NCI-H128 (cell line): Measurements from ENCODE around the gene SFXN2.
"Not testable (repeated sequence)": the region's sequence is repeated elsewhere in the genome, so short reads cannot be mapped to it uniquely, and the experiment has no call there.

ENCODE experiments used
- DNase-seq: peaks from one replicate; lab custom pipeline; 2025; ENCODE audit not compliant: unreplicated experiment; lab: John Stamatoyannopoulos, UW

SFXN2 gene

DNA sequence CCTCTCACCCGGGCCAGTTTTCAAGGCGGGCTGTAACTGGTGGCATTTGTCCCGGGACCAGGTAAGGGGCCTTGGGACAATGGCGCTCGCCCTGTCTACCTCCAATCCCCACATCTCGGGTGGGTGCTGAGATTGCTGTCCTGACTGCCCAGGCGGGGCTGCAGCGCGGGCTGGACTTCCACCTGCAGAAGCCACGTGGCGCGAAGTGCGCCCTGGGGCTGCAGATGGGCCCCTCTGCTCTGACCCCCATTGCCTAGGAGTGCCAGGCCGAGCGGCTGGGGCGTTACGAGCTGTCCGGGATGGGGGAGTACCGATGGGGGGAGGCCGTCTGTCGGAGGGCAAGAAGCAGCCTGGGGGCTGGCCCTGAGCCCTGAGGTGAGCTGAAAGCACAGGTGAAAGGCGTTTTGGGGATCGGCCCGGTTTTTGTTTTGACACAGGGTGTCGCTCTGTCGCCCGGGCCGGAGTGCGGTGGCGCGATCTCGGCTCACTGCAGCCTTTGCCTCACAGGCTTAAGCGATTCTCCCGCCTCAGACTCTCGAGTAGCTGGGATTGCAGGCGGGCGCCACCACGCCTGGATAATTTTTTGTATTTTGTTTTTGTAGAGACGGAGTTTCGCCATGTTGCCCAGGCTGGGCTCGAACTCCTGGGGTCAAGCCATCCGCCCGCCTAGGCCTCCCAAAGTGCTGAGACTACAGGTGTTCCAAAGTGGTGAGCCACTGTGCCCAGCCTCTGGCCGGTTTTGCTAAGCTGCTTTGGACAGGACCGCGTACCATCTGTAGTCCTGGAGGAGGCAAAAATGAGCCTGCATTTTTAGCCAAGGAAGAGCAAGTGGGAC lies at the start of gene SFXN2:
Gene SFXN2, plus strand, starts transcription at position 16 of the 835 bp plus-strand sequence. CDS start 12,001 bp downstream, outside the sequence.
- DNase-seq, result no peak

GRCh38 chr10:102665904-102666509 lies 48.4 kb upstream of the SFXN2 start:
- no peak for DNase-seq

DNA sequence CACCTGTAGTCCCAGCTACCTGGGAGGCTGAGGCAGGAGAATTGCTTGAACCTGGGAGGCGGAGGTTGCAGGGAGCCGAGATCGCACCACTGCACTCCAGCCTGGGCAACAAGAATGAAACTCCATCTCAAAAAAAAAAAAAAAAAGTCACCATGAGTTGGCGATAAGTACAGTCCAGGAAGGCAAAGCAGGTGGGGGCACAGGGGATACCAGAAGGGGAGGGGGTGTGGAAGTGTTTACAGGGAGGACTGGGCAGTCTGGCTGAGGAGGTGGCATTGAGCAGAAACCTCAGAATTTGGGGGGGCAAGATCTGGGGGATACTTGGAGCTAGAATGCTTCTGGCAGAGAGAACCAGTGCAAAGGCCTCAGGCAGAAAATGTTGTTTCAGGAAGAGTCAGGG lies 47.0 kb upstream of the SFXN2 start:
- not testable (repeated sequence) for DNase-seq

DNA sequence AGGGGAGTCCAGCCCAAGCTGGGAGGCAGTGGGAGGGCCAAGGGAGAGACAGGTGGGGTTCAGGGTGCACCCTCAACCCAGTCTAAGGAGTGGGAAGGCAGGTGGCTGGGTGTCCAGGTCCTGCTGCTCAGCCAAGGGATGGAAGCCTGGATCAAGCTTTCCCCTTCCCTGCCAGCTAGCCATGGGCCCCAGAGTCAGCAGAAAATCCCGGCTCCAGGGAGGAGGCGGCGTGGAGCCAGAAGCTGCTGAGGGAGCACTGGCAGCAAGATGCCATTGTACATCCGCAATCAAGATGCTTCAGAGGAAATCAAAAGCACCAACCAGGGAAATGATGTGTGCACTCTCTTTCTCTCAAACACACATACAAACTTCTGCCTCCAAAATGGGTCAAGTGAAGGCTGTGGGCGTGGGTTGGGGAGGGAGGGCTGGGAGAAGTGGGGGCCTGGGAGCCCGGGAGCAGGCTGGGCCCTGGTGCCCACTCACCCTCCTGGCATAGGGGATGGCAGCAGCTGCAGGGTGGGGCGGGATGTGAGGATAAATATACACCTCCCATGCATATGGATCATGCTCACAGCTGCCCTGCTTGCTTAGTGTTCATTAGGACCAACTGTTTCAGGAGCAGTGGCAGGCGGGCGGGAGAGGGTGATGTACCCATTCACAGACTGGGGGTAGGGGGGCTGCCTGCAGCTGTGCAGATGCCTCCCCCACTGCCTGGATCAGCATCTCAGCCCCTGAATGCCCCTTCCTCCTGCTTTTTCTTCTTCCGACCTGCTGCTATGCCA lies 45.9 kb upstream of the SFXN2 start:
- no peak for DNase-seq

DNA sequence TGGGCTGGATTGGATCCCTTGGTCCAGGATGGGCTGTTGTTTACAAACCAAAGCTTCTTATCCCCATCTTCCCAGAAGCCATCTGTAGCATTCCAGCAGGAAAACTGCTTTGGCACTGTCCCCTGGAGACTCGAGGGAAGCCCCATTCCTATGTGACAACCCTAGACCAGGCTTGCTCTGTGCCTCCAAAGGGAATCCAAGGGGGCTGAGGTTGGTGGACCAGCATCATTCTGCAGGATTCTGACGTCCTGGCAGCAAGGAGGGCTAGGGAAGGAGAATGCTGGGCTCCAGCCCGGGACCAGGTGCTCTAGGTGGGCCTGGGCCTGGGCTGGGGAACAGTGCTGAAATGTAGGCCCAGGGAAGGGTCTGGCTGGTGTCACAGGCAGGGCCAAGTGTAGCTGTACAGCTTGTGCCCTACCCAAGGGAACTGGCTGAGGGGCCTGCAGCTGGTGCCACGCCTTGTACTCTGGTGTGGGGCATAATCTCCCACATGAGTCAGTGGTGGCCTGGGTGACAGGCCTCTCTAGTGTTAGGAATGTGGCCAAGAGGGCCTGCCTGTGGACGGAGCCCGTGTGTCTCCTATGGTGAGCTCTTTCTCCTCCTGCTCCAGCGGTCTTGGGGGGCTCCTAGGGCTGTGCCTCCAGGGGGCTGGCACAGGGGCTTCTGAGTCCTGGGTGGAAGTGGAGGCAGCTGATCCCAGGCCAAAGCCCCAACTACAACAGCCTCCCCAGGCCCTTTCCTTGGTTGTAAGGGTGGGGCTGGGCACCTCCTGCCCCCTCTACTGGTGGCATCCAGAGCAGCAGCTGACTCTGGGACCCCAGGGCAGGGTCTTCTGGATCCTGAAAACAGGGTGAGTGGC lies 45.0 kb upstream of the SFXN2 start:
- DNase-seq, result no peak

GRCh38 chr10:102670065-102670670 lies 44.3 kb upstream of the SFXN2 start:
- DNase-seq, result no peak

DNA sequence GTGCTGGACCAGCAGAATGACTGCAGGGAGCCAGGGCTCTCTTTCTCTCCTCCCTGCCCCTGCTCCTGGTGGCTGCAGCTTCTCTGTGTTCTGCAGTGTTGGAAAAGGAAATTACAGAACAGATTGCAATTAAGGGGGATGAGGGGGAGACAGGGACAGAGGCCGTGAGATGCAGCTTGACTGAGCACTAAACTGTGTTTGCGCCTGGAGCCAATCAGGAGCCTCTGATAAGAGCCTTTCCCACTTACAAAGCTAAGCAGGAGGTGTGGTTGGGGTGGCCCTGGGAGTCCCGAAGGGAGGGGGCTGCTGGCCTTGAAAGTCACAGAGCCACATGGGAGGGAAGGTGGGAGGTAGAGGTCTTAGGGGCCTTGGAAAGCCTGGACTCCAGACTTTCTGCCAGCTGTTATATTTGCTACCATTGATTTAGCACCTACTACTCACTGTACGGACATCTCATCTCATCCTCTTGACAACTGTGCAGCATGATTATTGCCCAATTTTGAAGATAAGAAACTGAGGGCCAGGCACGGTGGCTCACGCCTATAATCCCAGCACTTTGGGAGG lies 43.5 kb upstream of the SFXN2 start:
- DNase-seq, result no peak

GRCh38 chr10:102673236-102673818 lies 41.1 kb upstream of the SFXN2 start:
- DNase-seq, result no peak

DNA sequence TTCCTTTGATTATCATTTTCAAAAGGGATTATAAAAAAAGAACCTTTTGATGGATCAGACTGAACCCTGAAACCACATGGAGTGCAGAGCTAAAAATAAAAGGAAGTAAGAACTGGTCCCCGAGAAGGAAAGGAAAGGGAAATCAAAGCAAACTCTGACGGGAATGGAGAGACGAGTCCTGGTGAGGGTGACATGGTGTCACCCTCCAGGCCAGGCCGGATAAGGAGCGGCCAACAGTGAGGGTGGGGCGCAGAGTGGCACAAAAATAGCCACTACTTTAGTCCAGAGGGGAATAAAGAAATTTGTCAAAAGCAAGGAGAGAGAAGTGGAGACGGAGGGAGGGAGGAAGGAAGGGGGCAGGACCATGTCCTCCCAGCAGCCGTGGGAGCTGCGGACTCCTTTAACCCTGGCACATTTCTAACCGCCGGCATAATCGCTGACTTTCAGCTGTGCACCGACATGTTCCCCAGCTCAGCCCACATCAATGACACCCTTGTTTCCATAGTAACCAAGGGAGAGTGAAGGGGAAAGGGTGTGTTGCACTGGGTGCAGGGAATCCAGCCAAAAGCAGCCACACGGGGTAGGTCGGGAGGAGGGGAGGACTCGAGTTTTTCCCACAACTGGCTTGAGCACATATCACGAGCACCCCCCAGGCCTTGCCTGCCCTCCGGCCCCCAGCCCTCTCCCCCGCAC lies 40.5 kb upstream of the SFXN2 start:
- no peak for DNase-seq

DNA sequence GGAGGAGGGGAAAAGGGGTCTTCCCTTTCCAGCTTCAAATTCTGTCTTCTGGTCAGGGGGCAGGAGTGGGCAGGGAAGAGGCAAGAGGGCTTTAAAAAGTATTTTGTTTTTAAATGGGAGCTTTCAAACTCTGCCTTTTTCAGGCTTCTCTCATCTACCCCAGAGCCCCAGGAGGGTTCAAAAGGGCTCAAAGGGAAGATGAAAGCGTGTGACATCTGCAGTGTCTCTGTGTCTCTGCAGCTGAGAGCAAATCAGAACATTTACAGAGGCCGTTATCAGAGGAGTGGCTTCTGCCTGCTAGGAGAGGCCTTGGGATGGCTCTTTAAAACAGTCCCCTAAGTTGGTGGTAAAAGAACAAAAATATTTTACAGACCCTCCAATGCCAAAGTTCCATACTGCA lies 39.9 kb upstream of the SFXN2 start:
- DNase-seq, result no peak

DNA sequence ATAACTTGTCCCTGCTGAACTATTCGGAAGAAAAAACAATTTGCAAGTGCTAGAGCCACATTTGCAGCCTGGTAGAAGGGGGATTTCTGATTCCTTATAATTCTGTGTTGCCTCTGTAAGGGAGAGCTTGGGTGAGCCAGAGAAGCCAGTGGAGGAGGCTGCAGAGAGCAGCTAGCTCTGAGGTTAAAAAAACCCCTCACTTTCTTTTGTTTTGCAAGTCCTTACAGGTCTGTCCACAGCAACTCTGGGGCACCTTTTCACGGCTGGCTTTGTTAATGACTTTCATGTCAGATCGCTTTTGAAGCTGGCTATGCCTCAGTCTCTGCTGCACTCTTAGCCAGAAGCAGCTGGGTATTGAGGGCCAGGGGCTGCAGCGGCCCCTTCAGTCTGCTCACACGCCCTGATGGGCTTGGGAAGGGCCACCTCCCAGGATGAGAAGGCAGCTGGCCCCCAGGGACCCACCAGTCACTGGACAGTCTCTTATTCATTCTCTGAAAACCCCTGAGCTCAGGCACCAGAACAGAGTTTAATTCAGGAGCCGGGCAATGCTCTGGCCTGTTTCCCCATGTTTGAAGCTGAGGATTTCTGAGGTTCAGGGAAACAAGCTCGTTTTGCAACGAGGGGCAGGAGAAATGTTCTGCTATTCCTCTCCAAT lies 39.3 kb upstream of the SFXN2 start:
- DNase-seq, result no peak

- no peak for DNase-seq
Measured at GRCh38 chr10:102675666-102676533, 38.5 kb upstream of the SFXN2 start.

GRCh38 chr10:102676534-102677315 lies 37.7 kb upstream of the SFXN2 start:
- DNase-seq, result no peak

GRCh38 chr10:102677331-102678067 lies 36.9 kb upstream of the SFXN2 start:
- DNase-seq, result no peak

DNA sequence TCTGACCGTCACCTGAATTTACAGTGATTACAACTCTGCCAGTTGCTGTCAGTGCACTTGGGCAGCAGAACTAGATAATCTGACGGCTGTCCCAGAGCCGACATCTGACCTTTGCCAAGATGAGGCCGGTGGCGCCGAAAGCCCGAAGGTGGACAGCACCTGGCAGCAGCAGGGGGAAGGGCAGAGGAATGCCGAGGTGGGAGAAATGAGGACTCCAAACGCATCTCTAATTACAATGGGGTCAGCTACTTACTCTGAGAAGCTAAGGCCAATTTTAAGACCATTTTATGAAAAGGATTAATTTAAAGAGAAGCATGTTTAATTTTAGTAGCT lies 36.4 kb upstream of the SFXN2 start:
- DNase-seq, result no peak

- DNase-seq, result no peak
Measured at GRCh38 chr10:102678842-102679289, 35.6 kb upstream of the SFXN2 start.
